ENCODE measurements around the gene DISC1. TPM values are rescaled to one million over a fixed set of nuclear protein-coding genes. Genes with fewer than 3 reads are reported as not detected.
A peak's percentile ranks its signal among the peaks of the same experiment; 100 is the strongest.

Gene DISC1
- total RNA-seq, 2 donors from 2014 or later, result 4.0 to 8.8 TPM

DNA sequence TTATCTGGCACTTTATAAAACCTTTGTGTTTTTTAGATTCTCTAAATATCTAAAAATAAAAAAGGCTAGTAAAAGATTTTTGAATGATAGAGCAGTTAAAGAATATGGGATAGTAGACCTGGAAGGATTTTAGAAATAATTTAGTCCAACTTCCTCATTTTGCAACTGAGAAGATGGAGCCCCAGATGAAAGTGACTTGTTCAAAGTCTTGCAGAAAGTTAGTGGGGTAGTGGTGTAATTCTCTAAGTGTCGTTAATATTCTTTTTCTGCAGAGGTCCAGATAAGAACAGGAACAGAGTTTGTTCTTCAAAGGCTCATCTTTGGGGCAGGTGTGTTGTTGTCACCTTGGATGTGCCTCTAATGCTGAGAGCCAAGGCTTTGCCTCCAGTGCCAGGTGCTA is 159.5 kb downstream of the DISC1 start:
- no peaks in the 10 kb centered on the region for H3K9me3 Mint-ChIP-seq
- ATAC-seq, result no peak
- DNase-seq (ENCODE audit: low spot score), result no peak
- no peaks in the 10 kb centered on the region for H3K27me3 Mint-ChIP-seq
- peaks cover 0 to 3% of the 10 kb centered on the region in 2 donors for H3K4me1 Mint-ChIP-seq (ENCODE audit: low read depth in 2 of 2)
- H3K27ac Mint-ChIP-seq, result no peak overlapping the region
- H3K36me3 Mint-ChIP-seq, result no peaks in the 10 kb centered on the region
- H3K4me3 Mint-ChIP-seq, result no peak overlapping the region

DNA sequence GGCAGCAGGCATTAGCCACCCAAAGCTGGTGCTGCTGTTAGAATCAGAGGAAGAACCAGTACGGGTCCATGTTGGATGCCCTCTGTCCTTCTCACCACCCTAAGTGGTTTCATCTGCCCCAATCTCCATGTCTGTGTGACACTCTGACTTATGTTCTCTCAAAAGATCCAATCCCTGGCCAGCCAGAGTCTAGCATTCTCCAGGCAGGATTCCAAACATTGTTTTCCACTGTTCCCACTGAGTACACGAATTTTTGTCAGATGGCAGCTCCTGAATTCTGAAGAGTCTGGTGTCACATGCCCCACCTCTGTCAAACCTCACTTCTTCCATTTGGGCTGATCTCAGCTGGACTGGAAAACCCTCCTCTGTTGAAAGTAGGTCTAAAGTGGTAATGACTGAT is 166.0 kb downstream of the DISC1 start:
- Mint-ChIP-seq H3K4me3 (no peak overlapping the region), H3K4me1 (ENCODE audit: low read depth in 2 of 2) (peaks cover 0 to 3% of the 10 kb centered on the region in 2 donors), H3K36me3 (no peaks in the 10 kb centered on the region), H3K9me3 (no peaks in the 10 kb centered on the region), H3K27me3 (no peaks in the 10 kb centered on the region), H3K27ac (no peak overlapping the region)
- DNase-seq (ENCODE audit: low spot score) (no peak), ATAC-seq (no peak)

DNA sequence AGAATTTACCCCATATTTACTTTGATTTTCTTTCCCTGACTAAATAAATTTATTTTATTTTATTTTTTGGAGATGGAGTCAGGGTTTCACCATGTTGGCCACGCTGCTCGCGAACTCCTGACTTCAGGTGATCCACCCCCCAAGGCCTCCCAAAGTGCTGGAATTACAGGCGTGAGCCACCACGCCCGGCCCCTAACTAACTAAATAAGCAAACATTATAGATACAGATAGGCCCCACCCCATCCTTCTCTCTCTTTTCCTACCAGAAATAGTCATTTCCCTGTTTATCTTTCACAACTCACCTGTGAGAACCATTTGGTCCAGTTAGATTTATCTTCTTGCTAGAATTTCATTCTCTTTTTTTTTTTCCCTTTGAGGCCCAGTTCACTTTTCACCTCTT is 167.3 kb downstream of the DISC1 start:
- DNase-seq (ENCODE audit: low spot score) (no peak), ATAC-seq (no peak)
- H3K27ac Mint-ChIP-seq, result no peak overlapping the region
- H3K4me1 Mint-ChIP-seq (ENCODE audit: low read depth in 2 of 2), result no peaks in the 10 kb centered on the region
- no peak overlapping the region for H3K4me3 Mint-ChIP-seq
- H3K9me3 Mint-ChIP-seq, result no peaks in the 10 kb centered on the region
- no peaks in the 10 kb centered on the region for H3K36me3 Mint-ChIP-seq
- no peaks in the 10 kb centered on the region for H3K27me3 Mint-ChIP-seq

DNA sequence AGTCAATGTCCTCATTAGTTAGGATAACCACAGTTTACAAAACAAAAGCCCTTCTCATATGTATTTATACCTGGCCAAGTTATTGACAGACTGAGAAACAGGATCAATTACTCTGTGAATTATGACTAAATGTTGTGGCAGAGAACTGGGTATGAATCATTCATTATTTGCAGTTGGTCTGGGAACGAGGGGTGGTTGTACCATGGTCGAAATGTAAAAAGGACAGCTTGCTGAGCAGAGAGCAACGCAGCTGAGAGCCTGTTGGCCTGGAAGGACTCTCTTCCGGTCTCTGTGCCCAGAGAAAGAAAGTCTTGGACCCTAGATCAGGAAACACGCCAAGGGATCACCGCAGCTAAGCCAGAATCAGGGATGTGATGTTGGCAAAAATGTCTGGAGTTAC is 169.6 kb downstream of the DISC1 start:
- no peak for ATAC-seq
- H3K36me3 Mint-ChIP-seq, result peaks cover 14% of the 10 kb centered on the region
- H3K4me3 Mint-ChIP-seq, result no peak overlapping the region
- no peak for DNase-seq (ENCODE audit: low spot score)
- H3K4me1 Mint-ChIP-seq (ENCODE audit: low read depth in 2 of 2), result peaks cover 0 to 3% of the 10 kb centered on the region in 2 donors
- peaks cover 3% of the 10 kb centered on the region for H3K9me3 Mint-ChIP-seq
- no peaks in the 10 kb centered on the region for H3K27me3 Mint-ChIP-seq
- no peak overlapping the region for H3K27ac Mint-ChIP-seq

DNA sequence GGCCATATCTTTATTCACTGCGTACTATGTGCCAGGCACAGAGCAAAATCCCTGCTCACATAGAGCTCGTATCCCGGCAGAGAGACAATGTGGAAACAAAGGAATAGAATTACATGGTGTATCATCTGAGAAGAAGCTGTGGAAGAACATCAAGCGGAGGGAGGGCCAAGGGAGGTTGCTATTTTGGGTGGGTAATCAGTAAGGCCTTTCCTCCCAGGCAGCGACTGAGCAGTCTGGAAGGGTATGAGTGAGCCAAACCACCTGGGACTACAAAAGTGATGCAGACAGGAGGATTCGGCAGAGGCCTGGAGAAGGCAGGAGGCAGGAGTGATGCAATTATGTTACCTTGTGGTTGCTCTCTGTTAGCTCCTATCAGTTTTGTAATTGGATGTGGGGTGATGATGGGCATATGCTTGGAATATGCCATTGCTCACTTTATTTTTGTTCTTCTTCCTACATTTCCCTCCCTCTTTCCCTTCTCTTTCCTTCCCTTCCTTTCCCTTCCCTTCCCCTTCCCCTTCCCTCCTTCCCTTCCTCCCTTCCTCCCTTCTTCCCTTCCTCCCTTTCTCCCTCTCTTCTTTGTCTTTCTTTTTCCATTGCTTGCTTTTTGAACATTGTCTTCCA is 172.9 kb downstream of the DISC1 start:
- DNase-seq (ENCODE audit: low spot score) (no peak), ATAC-seq (no peak)
- peak overlapping the region; percentile 47 to 62 for H3K27ac Mint-ChIP-seq
- peaks cover 0 to 7% of the 10 kb centered on the region in 2 donors for H3K4me1 Mint-ChIP-seq (ENCODE audit: low read depth in 2 of 2)
- peaks cover 14% of the 10 kb centered on the region for H3K36me3 Mint-ChIP-seq
- peaks cover 3% of the 10 kb centered on the region for H3K9me3 Mint-ChIP-seq
- H3K4me3 Mint-ChIP-seq, result no peak overlapping the region
- H3K27me3 Mint-ChIP-seq, result no peaks in the 10 kb centered on the region

DNA sequence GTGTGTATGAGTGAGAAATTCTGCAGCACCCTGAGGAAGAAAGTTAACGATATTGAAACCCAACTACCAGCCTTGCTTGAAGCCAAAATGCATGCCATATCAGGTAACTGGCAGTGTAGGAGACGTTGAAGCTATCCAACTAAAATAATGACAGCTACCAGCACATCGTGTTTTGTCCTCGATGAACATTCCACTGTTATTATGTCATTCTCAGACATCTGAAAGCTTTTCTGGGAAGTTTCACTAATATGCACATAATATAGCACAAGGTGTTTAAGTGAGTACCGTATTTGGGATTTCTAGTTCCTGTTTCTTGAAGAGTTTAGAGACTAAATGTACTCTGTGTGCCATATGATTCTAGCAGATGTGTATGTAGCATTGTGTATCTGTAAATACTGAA is 173.5 kb downstream of the DISC1 start:
- no peaks in the 10 kb centered on the region for H3K27me3 Mint-ChIP-seq
- ATAC-seq (no peak), DNase-seq (ENCODE audit: low spot score) (no peak)
- H3K36me3 Mint-ChIP-seq, result peaks cover 14% of the 10 kb centered on the region
- H3K27ac Mint-ChIP-seq, result peak overlapping the region; percentile 47 to 62
- H3K9me3 Mint-ChIP-seq, result peaks cover 3% of the 10 kb centered on the region
- H3K4me1 Mint-ChIP-seq (ENCODE audit: low read depth in 2 of 2), result peaks cover 0 to 7% of the 10 kb centered on the region in 2 donors
- no peak overlapping the region for H3K4me3 Mint-ChIP-seq

DNA sequence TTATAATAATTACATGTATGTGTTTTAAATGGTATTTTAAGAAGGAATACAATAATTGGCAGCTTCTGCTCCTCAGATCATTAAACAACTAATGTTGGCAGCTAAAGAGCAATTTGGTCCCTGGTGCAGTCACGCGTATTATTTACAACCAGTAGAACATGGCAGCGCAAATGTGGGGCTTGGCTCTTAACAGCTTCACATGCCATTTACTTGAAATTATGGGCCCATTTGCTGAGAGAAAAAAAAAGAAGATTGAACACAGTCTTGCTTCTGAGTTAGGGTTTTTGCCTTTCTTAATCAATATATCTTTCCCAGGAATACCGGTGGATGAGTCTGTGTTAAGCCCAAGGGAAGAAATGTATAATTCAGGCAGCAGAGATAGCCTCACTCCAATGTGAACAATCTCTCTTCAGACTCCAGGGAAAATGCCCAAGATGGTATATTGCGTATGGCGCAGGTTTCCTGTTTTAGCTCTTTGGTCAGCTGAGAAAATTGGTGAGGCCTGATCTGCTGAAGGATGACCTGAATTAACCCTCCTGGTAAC is 174.5 kb downstream of the DISC1 start:
- DNase-seq (ENCODE audit: low spot score) (no peak), ATAC-seq (no peak)
- Mint-ChIP-seq H3K27ac (no peak overlapping the region), H3K9me3 (peaks cover 3% of the 10 kb centered on the region), H3K4me1 (ENCODE audit: low read depth in 2 of 2) (peaks cover 0 to 7% of the 10 kb centered on the region in 2 donors), H3K27me3 (no peaks in the 10 kb centered on the region), H3K36me3 (peaks cover 14% of the 10 kb centered on the region), H3K4me3 (no peak overlapping the region)

DNA sequence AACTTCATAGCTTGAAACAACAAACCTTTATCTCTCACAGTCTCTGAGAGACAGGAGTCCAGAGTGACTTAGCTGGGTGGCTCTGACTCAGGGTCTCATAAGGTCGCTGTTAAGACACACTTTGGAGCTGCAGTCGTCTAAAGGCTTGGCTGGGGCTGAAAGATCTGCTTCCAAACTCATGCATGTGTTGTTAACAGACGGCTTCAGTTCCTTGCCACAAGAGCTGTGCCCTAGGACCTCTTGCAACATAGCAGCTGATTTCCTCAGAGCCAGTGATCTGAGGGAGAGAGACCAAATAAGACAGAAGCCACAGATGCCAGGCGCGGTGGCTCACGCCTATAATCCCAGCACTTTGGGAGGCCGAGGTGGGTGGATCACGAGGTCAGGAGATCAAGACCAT is 176.8 kb downstream of the DISC1 start:
- H3K27ac Mint-ChIP-seq, result no peak overlapping the region
- no peaks in the 10 kb centered on the region for H3K27me3 Mint-ChIP-seq
- no peak overlapping the region for H3K4me3 Mint-ChIP-seq
- H3K36me3 Mint-ChIP-seq, result peaks cover 14% of the 10 kb centered on the region
- ATAC-seq (no peak), DNase-seq (ENCODE audit: low spot score) (no peak)
- H3K9me3 Mint-ChIP-seq, result peaks cover 3% of the 10 kb centered on the region
- H3K4me1 Mint-ChIP-seq (ENCODE audit: low read depth in 2 of 2), result peaks cover 0 to 7% of the 10 kb centered on the region in 2 donors

DNA sequence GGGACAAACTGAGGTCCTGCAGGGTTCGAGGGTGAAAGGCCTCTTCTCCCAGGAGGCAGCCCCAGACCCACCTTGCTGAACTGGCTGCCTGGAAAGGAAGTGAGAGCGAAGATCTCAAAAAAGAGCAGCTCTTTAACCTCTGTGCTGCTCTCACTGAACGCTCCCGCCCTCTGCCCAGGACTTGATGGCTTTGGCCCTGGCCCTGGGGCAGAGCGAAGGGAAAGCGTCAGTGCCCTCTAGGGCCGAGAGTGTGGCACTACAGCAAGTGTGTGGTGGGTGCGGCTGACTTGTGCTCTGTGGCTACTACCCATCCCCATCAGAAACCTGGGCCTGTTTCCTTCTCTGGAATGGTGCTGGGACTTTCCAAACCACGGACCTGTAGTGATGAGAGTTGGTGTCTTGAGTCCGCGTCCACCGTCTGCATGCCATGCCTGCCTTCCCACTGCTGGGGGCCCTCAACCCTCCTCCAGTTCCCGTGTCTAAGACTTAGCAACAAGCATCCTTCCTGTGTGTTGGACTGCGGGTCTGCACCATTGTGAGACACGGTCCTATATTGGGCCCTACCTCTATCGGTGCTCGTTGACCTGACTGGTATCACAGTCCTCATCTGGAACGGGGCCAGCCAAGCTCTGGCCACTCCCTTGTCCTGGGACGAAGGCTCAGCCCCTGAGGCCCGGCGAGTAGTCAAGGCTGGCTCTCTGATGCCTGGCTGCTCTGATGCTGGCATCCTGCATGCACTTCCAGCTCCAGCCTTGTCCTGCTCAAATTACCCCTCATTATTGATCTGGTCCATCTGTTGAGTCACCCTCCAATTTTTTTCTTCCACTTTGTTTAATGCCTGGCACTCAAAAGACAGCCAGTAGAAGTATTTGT is 180.3 kb downstream of the DISC1 start:
- no peaks in the 10 kb centered on the region for H3K9me3 Mint-ChIP-seq
- peak; percentile 75 to 77 for ATAC-seq
- H3K4me3 Mint-ChIP-seq, result no peak overlapping the region
- no peaks in the 10 kb centered on the region for H3K27me3 Mint-ChIP-seq
- no peak overlapping the region for H3K27ac Mint-ChIP-seq
- no peaks in the 10 kb centered on the region for H3K36me3 Mint-ChIP-seq
- DNase-seq (ENCODE audit: low spot score), result no peak
- H3K4me1 Mint-ChIP-seq (ENCODE audit: low read depth in 2 of 2), result peaks cover 0 to 4% of the 10 kb centered on the region in 2 donors

DNA sequence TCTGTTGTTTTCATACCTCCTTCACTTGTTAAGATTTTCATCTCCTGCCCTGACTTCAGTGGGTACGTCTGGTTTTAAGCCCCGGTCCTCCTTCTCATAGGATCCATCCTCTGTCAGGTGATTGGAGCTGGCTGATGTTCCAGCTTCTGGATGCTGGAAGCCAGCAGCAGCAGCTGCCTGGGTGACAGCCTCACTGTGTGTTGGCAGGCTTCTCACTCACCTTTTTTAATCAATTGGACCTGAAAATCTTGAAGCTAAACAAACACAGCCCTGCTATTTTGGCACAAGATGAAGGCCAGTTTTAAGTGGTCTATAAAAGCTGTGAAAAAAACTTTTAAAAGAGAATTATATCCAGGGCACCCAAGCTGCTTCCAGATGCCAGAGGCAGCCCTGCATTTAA is 181.0 kb downstream of the DISC1 start:
- ATAC-seq, result no peak
- Mint-ChIP-seq H3K4me1 (ENCODE audit: low read depth in 2 of 2) (no peaks in the 10 kb centered on the region), H3K9me3 (no peaks in the 10 kb centered on the region), H3K27ac (no peak overlapping the region), H3K36me3 (no peaks in the 10 kb centered on the region), H3K4me3 (no peak overlapping the region), H3K27me3 (no peaks in the 10 kb centered on the region)
- DNase-seq (ENCODE audit: low spot score), result no peak

DNA sequence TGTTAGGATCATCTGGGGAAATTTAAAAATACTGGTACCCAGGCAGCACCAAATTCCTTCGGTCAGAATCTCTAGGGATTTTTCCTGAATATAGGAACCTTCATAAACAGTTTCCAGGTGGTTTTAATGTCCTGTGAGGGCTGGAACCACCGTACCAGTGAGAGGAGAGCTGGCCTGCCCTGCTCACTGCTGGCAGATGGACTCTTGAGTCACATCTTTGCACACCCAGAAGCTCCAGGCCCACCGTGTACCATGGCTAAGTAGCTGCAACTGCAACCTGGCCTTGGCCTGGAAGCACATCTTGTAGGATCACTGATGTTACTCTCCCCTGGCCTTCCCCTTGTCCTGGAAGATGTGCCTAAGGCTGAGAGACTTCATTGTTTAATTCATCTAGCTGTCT is 181.5 kb downstream of the DISC1 start:
- no peaks in the 10 kb centered on the region for H3K4me1 Mint-ChIP-seq (ENCODE audit: low read depth in 2 of 2)
- no peaks in the 10 kb centered on the region for H3K27me3 Mint-ChIP-seq
- no peaks in the 10 kb centered on the region for H3K36me3 Mint-ChIP-seq
- no peaks in the 10 kb centered on the region for H3K9me3 Mint-ChIP-seq
- H3K4me3 Mint-ChIP-seq, result no peak overlapping the region
- no peak for ATAC-seq
- no peak for DNase-seq (ENCODE audit: low spot score)
- no peak overlapping the region for H3K27ac Mint-ChIP-seq

DNA sequence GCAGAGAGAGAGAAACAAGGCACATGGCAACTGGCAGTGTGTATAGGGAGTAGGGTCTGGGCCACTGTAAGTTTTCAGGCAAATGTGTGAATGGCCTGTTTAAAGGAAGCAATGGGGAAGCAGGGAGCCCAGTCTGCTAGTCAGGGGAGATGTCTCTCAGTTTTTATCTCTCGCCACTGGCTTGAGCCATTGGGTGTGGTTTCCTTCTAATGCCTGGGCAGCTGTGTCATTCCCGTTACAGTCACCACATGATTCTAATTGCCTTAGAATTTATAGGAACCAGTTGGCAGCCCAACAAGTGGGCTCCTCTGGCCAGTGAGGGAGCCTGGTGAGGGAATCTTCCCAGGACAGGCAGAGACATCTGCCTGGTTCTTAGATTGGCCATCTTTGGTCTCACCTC is 182.4 kb downstream of the DISC1 start:
- Mint-ChIP-seq H3K4me3 (no peak overlapping the region), H3K27me3 (no peaks in the 10 kb centered on the region), H3K9me3 (no peaks in the 10 kb centered on the region), H3K36me3 (no peaks in the 10 kb centered on the region), H3K27ac (no peak overlapping the region), H3K4me1 (ENCODE audit: low read depth in 2 of 2) (no peaks in the 10 kb centered on the region)
- ATAC-seq (no peak), DNase-seq (ENCODE audit: low spot score) (no peak)

DNA sequence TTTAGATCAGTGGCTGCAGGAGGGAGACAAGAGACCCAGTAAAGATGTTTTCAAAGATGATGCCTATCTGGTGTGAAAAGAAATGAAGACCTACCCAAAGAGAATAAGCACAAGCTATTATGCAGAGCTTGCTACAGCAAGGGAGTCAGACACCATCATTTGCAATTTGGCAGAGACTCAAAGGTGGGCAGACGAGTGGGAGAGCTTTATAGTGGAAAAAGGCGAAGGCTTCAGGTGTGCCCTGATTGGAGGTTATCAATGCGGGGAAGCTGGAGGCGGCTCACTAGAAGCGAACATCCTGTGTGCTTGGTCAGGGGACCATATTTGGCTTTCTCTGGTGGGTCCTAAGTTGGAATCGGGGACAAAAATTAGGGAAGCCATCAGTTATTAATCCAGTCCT is 183.8 kb downstream of the DISC1 start:
- ATAC-seq, result no peak
- H3K9me3 Mint-ChIP-seq, result no peaks in the 10 kb centered on the region
- no peaks in the 10 kb centered on the region for H3K27me3 Mint-ChIP-seq
- H3K27ac Mint-ChIP-seq, result no peak overlapping the region
- H3K36me3 Mint-ChIP-seq, result no peaks in the 10 kb centered on the region
- DNase-seq (ENCODE audit: low spot score), result no peak
- no peak overlapping the region for H3K4me3 Mint-ChIP-seq
- H3K4me1 Mint-ChIP-seq (ENCODE audit: low read depth in 2 of 2), result no peaks in the 10 kb centered on the region

DNA sequence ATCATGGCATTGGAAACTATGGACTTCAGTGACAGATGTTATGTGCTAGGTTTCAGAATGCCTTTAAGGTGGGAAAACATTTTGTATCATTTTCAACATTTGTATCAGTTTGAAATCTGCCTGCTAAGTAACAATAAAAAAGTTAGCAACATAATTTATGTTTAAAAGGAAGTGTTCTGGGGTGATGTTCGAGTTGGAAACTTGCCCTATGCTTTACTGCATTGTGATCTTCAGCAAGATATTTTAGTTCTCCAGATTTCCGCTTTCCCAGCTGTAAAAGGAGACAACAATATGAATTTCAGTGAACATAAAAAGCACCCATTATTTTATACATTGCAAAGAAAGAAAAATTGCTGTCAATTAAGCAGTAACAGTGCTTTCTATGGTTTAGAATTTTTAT is 187.4 kb downstream of the DISC1 start:
- Mint-ChIP-seq H3K27ac (no peak overlapping the region), H3K36me3 (no peaks in the 10 kb centered on the region), H3K4me1 (ENCODE audit: low read depth in 2 of 2) (no peaks in the 10 kb centered on the region), H3K9me3 (no peaks in the 10 kb centered on the region), H3K27me3 (no peaks in the 10 kb centered on the region), H3K4me3 (no peak overlapping the region)
- ATAC-seq (no peak), DNase-seq (ENCODE audit: low spot score) (no peak)

Data from natural killer cell treated with Interleukin-12 subunit alpha and Interleukin-12 subunit beta and Interleukin-15 and Interleukin-18, amount 100 ng/mL, for 72 hours (primary cell).